ENCODE data around the gene PCDHGB4.
A peak's percentile ranks its signal among the peaks of the same experiment; 100 is the strongest.
"Not testable (repeated sequence)": the region's sequence is repeated elsewhere in the genome, so short reads cannot be mapped to it uniquely, and the experiment has no call there.

PCDHGB4 gene

DNA sequence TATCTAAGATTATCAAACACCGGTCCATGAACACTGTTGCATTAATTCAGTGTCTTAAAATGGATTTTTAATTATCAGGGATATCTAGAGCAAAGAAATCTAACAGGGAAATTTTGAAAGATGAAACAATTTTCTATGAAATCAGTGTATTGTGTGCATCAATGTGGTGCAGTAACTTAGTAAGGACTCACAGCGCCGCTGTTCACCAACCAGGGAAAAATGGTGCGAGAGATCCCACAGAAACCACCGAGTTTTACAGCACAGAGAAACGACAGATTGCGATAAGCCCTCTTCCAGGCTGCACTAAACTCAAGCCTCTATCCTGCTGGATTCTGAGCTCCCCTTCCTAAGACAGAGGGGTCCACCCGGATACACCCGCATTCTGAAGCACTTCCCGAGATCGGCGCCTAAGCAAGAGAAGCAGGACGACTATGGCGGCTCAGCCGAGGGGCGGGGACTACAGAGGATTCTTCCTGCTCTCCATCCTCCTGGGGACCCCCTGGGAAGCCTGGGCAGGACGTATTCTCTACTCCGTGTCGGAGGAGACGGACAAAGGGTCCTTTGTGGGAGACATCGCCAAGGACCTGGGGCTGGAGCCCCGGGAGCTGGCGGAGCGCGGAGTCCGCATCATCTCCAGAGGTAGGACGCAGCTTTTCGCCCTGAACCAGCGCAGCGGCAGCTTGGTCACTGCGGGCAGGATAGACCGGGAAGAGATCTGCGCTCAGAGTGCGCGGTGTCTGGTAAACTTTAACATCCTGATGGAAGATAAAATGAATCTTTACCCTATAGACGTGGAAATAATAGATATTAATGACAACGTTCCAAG, 4.8 kb upstream of the PCDHGB4 start, which contains the start of gene PCDHGA7:
Gene PCDHGA7 (plus strand): TSS at position 274 of the 826 bp plus-strand sequence. CDS start 158 bp downstream, at position 432.
- Mint-ChIP-seq H3K36me3 (ENCODE audit: low read depth) (no peaks in the 10 kb centered on the region), H3K27me3 (ENCODE audit: low read depth) (peaks cover 31% of the 10 kb centered on the region), H3K4me3 (peak within 1 kb of the TSS; percentile 78), H3K9me3 (peaks cover 30% of the 10 kb centered on the region), H3K4me1 (ENCODE audit: low read depth) (no peaks in the 10 kb centered on the region), H3K27ac (no peak within 1 kb of the TSS)

DNA sequence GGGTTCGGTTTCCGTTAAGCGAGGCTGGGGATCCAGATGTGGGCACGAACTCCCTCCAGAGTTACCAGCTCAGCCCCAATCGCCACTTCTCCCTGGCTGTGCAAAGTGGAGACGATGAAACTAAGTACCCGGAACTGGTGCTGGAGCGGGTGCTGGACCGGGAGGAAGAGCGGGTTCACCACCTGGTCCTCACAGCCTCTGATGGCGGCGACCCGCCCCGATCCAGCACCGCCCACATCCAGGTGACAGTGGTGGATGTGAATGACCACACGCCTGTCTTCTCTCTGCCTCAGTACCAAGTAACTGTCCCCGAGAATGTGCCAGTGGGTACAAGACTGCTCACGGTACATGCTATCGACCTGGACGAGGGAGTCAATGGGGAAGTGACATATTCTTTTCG, 4.2 kb upstream of the PCDHGB4 start:
- Mint-ChIP-seq H3K27ac (no peak overlapping the region), H3K9me3 (peaks cover 31% of the 10 kb centered on the region), H3K36me3 (ENCODE audit: low read depth) (no peaks in the 10 kb centered on the region), H3K4me3 (peak overlapping the region; percentile 78), H3K4me1 (ENCODE audit: low read depth) (no peaks in the 10 kb centered on the region), H3K27me3 (ENCODE audit: low read depth) (peaks cover 33% of the 10 kb centered on the region)

DNA sequence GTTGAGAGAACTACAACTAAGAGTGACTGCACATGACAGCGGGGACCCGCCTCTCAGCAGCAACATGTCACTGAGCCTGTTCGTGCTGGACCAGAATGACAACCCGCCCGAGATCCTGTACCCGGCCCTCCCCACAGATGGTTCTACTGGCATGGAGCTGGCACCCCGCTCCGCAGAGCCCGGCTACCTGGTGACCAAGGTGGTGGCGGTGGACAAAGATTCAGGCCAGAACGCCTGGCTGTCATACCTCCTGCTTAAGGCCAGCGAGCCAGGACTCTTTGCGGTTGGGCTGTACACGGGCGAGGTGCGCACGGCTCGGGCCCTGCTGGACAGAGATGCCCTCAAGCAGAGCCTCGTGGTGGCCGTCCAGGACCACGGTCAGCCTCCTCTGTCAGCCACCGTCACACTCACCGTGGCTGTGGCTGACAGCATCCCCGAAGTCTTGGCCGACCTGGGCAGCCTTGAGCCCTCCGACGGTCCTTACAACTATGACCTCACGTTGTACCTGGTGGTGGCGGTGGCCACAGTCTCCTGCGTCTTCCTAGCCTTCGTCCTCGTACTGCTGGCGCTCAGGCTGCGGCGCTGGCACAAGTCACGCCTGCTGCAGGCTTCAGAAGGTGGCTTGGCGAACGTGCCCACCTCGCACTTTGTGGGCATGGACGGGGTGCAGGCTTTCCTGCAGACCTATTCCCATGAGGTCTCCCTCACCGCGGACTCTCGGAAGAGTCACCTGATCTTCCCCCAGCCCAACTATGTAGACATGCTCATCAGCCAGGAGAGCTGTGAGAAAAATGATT, 2.8 kb upstream of the PCDHGB4 start:
- peaks cover 40% of the 10 kb centered on the region for H3K9me3 Mint-ChIP-seq
- H3K4me3 Mint-ChIP-seq, result no peak overlapping the region
- H3K27ac Mint-ChIP-seq, result no peak overlapping the region
- H3K4me1 Mint-ChIP-seq (ENCODE audit: low read depth), result no peaks in the 10 kb centered on the region
- peaks cover 35% of the 10 kb centered on the region for H3K27me3 Mint-ChIP-seq (ENCODE audit: low read depth)
- peaks cover 2% of the 10 kb centered on the region for H3K36me3 Mint-ChIP-seq (ENCODE audit: low read depth)

DNA sequence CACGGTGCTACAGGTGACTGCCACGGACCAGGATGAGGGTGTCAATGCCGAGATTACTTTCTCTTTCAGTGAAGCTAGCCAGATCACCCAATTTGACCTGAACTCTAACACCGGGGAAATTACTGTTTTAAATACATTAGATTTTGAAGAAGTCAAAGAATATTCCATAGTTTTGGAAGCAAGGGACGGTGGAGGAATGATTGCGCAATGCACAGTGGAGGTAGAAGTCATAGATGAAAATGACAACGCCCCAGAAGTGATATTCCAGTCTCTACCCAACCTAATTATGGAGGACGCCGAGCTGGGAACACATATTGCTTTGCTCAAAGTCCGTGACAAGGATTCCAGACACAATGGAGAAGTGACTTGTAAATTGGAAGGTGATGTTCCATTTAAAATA, 1.2 kb downstream of the PCDHGB4 start:
- peaks cover 25% of the 10 kb centered on the region for H3K27me3 Mint-ChIP-seq (ENCODE audit: low read depth)
- H3K4me1 Mint-ChIP-seq (ENCODE audit: low read depth), result no peaks in the 10 kb centered on the region
- no peak overlapping the region for H3K27ac Mint-ChIP-seq
- peaks cover 2% of the 10 kb centered on the region for H3K36me3 Mint-ChIP-seq (ENCODE audit: low read depth)
- H3K9me3 Mint-ChIP-seq, result peaks cover 48% of the 10 kb centered on the region
- no peak overlapping the region for H3K4me3 Mint-ChIP-seq

DNA sequence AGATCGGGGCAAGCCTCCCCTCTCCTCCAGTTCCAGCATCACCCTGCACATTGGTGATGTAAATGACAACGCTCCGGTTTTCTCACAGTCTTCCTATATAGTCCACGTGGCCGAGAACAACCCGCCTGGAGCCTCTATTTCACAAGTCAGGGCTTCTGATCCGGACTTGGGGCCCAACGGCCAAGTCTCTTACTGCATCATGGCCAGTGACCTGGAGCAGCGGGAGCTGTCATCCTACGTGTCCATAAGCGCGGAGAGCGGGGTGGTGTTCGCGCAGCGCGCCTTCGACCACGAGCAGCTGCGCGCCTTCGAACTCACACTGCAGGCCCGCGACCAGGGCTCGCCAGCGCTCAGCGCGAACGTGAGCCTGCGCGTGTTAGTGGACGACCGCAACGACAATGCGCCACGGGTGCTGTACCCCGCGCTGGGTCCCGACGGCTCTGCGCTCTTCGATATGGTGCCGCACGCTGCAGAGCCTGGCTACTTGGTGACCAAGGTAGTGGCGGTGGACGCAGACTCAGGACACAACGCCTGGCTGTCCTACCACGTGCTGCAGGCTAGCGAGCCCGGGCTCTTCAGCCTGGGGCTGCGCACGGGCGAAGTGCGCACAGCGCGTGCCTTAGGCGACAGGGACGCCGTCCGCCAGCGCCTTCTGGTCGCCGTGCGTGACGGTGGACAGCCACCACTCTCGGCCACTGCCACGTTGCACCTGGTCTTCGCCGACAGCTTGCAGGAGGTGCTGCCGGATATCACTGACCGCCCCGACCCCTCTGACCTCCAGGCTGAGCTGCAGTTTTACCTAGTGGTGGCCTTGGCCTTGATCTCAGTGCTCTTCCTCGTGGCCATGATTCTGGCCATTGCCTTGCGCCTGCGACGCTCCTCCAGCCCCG, 1.9 kb downstream of the PCDHGB4 start:
- H3K27ac Mint-ChIP-seq, result no peak overlapping the region
- no peak overlapping the region for H3K4me3 Mint-ChIP-seq
- H3K9me3 Mint-ChIP-seq, result peaks cover 48% of the 10 kb centered on the region
- H3K36me3 Mint-ChIP-seq (ENCODE audit: low read depth), result peaks cover 2% of the 10 kb centered on the region
- no peaks in the 10 kb centered on the region for H3K4me1 Mint-ChIP-seq (ENCODE audit: low read depth)
- peaks cover 31% of the 10 kb centered on the region for H3K27me3 Mint-ChIP-seq (ENCODE audit: low read depth)

DNA sequence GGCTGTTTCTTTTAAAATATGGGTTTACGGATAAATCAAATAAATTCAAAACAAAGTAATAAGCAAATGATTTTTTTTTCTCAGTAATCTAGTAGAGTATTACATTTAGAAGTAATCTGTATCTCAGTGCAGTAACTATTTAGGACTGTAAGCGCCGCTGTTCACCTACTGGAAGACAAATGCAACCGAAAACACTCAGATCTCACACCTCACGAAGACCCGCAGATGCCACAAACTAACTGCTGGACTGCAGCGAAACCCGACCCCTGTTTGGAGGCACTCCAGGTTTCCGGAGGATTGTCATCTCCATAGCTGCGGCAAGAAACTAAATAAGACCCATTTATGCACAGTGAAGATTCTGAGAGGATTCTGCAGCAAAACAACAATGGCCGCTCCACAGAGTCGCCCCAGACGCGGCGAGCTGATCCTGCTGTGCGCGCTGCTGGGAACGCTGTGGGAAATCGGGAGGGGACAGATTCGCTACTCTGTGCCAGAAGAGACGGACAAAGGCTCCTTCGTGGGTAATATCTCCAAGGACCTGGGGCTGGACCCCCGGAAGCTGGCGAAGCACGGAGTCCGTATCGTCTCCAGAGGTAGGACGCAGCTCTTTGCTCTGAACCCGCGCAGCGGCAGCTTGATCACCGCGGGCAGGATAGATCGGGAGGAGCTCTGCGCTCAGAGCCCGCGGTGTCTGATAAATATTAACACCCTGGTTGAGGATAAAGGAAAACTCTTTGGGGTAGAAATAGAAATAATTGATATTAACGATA, 5.1 kb downstream of the PCDHGB4 start, which contains the start of gene PCDHGA8:
Gene PCDHGA8 (plus strand): TSS at position 205 of the 770 bp plus-strand sequence. CDS start 181 bp downstream, at position 386.
- peaks cover 2% of the 10 kb centered on the region for H3K36me3 Mint-ChIP-seq (ENCODE audit: low read depth)
- no peaks in the 10 kb centered on the region for H3K4me1 Mint-ChIP-seq (ENCODE audit: low read depth)
- peaks cover 26% of the 10 kb centered on the region for H3K27me3 Mint-ChIP-seq (ENCODE audit: low read depth)
- peaks cover 45% of the 10 kb centered on the region for H3K9me3 Mint-ChIP-seq
- H3K4me3 Mint-ChIP-seq, result no peak within 1 kb of the TSS
- H3K27ac Mint-ChIP-seq, result no peak within 1 kb of the TSS

DNA sequence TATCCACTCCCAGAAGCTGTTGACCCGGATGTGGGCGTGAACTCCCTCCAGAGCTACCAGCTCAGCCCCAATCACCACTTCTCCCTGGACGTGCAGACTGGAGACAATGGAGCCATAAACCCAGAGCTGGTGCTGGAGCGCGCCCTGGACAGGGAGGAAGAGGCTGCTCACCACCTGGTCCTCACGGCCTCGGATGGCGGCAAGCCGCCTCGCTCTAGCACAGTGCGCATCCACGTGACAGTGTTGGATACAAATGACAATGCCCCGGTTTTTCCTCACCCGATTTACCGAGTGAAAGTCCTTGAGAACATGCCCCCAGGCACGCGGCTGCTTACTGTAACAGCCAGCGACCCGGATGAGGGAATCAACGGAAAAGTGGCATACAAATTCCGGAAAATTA, 5.8 kb downstream of the PCDHGB4 start:
- Mint-ChIP-seq H3K27me3 (ENCODE audit: low read depth) (peaks cover 25% of the 10 kb centered on the region), H3K4me1 (ENCODE audit: low read depth) (no peaks in the 10 kb centered on the region), H3K27ac (no peak overlapping the region), H3K4me3 (no peak overlapping the region), H3K36me3 (ENCODE audit: low read depth) (peaks cover 2% of the 10 kb centered on the region), H3K9me3 (peaks cover 45% of the 10 kb centered on the region)

DNA sequence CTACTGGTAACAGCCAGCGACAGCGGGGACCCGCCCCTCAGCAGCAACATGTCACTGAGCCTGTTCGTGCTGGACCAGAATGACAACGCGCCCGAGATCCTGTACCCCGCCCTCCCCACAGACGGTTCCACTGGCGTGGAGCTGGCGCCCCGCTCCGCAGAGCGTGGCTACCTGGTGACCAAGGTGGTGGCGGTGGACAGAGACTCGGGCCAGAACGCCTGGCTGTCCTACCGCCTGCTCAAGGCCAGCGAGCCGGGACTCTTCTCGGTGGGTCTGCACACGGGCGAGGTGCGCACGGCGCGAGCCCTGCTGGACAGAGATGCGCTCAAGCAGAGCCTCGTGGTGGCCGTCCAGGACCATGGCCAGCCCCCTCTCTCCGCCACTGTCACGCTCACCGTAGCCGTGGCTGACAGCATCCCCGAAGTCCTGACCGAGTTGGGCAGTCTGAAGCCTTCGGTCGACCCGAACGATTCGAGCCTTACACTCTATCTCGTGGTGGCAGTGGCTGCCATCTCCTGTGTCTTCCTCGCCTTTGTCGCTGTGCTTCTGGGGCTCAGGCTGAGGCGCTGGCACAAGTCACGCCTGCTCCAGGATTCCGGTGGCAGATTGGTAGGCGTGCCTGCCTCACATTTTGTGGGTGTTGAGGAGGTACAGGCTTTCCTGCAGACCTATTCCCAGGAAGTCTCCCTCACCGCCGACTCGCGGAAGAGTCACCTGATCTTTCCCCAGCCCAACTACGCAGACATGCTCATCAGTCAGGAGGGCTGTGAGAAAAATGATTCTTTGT, 7.1 kb downstream of the PCDHGB4 start:
- H3K9me3 Mint-ChIP-seq, result peaks cover 39% of the 10 kb centered on the region
- H3K27me3 Mint-ChIP-seq (ENCODE audit: low read depth), result peaks cover 30% of the 10 kb centered on the region
- not testable (repeated sequence) for H3K4me1 Mint-ChIP-seq (ENCODE audit: low read depth); H3K4me3 Mint-ChIP-seq; H3K36me3 Mint-ChIP-seq (ENCODE audit: low read depth)
- peak overlapping the region; percentile 55 for H3K27ac Mint-ChIP-seq

DNA sequence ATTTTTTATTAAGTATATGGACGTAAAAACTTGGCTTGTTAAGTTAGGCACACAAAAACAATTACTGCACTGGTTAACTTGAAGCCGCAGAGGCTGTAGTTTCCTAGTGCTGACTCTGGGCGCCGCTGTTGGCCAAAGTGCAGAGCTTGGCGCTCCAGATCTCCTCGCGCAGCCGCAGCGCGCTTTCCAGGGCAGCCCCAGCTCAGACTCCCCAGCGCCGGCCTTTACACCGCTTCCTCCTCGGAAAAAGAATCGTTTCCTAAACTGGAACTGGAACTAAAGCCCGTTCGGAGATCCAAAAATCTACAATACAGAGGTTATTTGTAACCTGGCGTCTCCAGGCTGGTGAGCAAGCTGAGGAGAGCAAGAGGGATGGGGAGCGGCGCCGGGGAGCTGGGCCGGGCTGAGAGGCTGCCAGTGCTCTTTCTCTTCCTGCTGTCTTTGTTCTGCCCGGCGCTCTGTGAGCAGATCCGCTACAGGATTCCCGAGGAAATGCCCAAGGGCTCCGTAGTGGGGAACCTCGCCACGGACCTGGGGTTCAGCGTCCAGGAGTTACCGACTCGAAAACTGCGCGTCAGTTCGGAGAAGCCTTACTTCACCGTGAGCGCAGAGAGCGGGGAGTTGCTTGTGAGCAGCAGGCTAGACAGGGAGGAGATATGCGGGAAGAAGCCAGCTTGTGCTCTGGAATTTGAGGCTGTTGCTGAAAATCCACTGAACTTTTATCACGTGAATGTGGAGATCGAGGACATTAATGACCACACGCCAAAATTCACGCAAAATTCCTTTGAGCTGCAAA, 10.5 kb downstream of the PCDHGB4 start, which contains the start of gene PCDHGB5:
Gene PCDHGB5 (plus strand): TSS at position 192 of the 796 bp plus-strand sequence. CDS start 181 bp downstream, at position 373.
- Mint-ChIP-seq H3K27me3 (ENCODE audit: low read depth) (peaks cover 39% of the 10 kb centered on the region), H3K4me3 (peak within 1 kb of the TSS; percentile 58), H3K9me3 (peaks cover 29% of the 10 kb centered on the region)
- not testable (repeated sequence) for H3K4me1 Mint-ChIP-seq (ENCODE audit: low read depth); H3K36me3 Mint-ChIP-seq (ENCODE audit: low read depth); H3K27ac Mint-ChIP-seq

DNA sequence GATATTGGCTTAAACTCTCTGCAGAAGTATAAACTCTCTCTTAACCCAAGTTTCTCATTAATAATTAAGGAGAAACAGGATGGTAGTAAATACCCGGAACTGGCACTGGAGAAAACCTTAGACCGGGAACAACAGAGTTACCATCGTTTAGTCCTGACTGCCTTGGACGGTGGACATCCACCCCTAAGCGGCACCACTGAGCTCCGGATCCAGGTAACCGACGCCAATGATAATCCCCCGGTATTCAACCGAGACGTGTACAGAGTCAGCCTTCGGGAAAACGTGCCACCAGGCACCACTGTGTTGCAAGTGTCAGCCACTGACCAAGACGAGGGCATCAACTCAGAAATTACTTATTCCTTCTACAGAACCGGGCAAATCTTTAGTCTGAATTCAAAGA, 11.1 kb downstream of the PCDHGB4 start:
- peaks cover 3% of the 10 kb centered on the region for H3K36me3 Mint-ChIP-seq (ENCODE audit: low read depth)
- H3K9me3 Mint-ChIP-seq, result peaks cover 23% of the 10 kb centered on the region
- no peaks in the 10 kb centered on the region for H3K4me1 Mint-ChIP-seq (ENCODE audit: low read depth)
- H3K4me3 Mint-ChIP-seq, result no peak overlapping the region
- H3K27ac Mint-ChIP-seq, result no peak overlapping the region
- H3K27me3 Mint-ChIP-seq (ENCODE audit: low read depth), result peaks cover 42% of the 10 kb centered on the region

DNA sequence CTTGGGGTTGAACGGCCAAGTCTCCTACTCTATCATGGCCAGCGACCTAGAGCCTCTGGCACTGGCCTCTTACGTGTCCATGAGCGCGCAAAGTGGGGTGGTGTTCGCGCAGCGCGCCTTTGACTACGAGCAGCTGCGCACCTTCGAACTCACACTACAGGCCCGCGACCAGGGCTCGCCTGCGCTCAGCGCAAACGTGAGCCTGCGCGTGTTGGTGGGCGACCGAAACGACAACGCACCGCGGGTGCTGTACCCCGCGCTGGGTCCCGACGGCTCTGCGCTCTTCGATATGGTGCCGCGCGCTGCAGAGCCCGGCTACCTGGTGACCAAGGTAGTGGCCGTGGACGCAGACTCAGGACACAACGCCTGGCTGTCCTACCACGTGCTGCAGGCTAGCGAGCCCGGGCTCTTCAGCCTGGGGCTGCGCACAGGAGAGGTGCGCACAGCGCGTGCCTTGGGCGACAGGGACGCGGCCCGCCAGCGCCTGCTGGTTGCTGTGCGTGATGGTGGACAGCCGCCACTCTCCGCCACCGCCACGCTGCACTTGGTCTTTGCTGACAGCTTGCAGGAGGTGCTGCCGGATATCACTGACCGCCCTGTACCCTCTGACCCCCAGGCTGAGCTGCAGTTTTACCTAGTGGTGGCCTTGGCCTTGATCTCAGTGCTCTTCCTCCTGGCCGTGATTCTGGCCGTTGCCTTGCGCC, 12.2 kb downstream of the PCDHGB4 start:
- no peak overlapping the region for H3K27ac Mint-ChIP-seq
- H3K36me3 Mint-ChIP-seq (ENCODE audit: low read depth), result peaks cover 3% of the 10 kb centered on the region
- H3K27me3 Mint-ChIP-seq (ENCODE audit: low read depth), result peaks cover 39% of the 10 kb centered on the region

More for the DNA sequence above, 12.2 kb downstream of the PCDHGB4 start:
- Mint-ChIP-seq H3K4me3 (no peak overlapping the region), H3K9me3 (peaks cover 16% of the 10 kb centered on the region), H3K4me1 (ENCODE audit: low read depth) (no peaks in the 10 kb centered on the region)

Data from T-helper 1 cell treated with Interleukin-12 subunit alpha and Interleukin-12 subunit beta and Interleukin-4 antibody, amounts not matched to agents 30 μg/mL and 1 μg/mL, for 36 hours (primary cell).